Measurements from ENCODE around the gene ADRA2B. TPM values are rescaled to one million over a fixed set of nuclear protein-coding genes. Genes with fewer than 3 reads are reported as not detected.

Gene ADRA2B
- polyA plus RNA-seq, 3 donors: 1.6 TPM; not detected in 2

GRCh38 chr2:96083989-96084857 lies 32.1 kb downstream of the ADRA2B start:
- Histone ChIP-seq H3K9me3 (replicated peaks in 1 of 2; ENCODE audit: control insufficient read depth in 1 of 2, insufficient read depth in 1 of 2, low read length in 2 of 2) (no peaks in the 10 kb centered on the region), H3K4me2 (replicated peaks; ENCODE audit: extremely low read depth, low read length, poor library complexity, severe bottlenecking) (no peak overlapping the region), H3K79me2 (ENCODE audit: insufficient read depth, low read length) (no peaks in the 10 kb centered on the region), H3K27ac (ENCODE audit: low read depth in 1 of 2, low read length in 2 of 2) (no peak overlapping the region), H3K27me3 (ENCODE audit: control insufficient read depth in 2 of 2, insufficient read depth in 2 of 2, low read length in 2 of 2) (no peaks in the 10 kb centered on the region), H4K20me1 (ENCODE audit: insufficient read depth, low read length) (no peaks in the 10 kb centered on the region), H2AFZ (ENCODE audit: insufficient read depth, low read depth, low read length, poor library complexity, severe bottlenecking) (no peak overlapping the region), H3K4me3 (replicated peaks in 1 of 3; ENCODE audit: low read depth in 2 of 3, low read length in 3 of 3) (no peak overlapping the region), H3K36me3 (replicated peaks in 1 of 2; ENCODE audit: control insufficient read depth in 1 of 2, insufficient read depth in 2 of 2, low read length in 2 of 2) (no peaks in the 10 kb centered on the region), H3K4me1 (ENCODE audit: control insufficient read depth in 1 of 2, insufficient read depth in 2 of 2, low read length in 2 of 2) (peaks cover 0 to 3% of the 10 kb centered on the region in 2 donors), H3K9ac (ENCODE audit: insufficient read depth, low read length, poor library complexity, severe bottlenecking) (no peak overlapping the region)
- H3K9me3 Mint-ChIP-seq: peaks cover 0 to 3% (median under 1%) of the 10 kb centered on the region in 7 donors
- H3K27ac Mint-ChIP-seq: peak overlapping the region in 1 of 7 donors; percentile 66
- 96% methylated on average over 17 of the region's 22 CpGs for WGBS (ENCODE audit: insufficient coverage)
- no peak for TF ChIP-seq CTCF (IDR thresholded peaks at IDR 0.05)
- H3K4me1 Mint-ChIP-seq: peaks cover 12% of the 10 kb centered on the region
- intact Hi-C loops (cut with micrococcal nuclease): no loop called here
- H3K27me3 Mint-ChIP-seq (ENCODE audit: low read depth in 3 of 3): peaks cover 0 to 7% (median 4%) of the 10 kb centered on the region in 3 donors
- no peak overlapping the region for H3K4me3 Mint-ChIP-seq
- no peak for DNase-seq
- no peaks in the 10 kb centered on the region for H3K36me3 Mint-ChIP-seq

- no peak overlapping the region for H3K27ac ChIP-seq (ENCODE audit: low read depth in 1 of 2, low read length in 2 of 2)
- 72% methylated on average over 5 of the region's 9 CpGs for WGBS (ENCODE audit: insufficient coverage)
These were observed 33.1 kb downstream of the ADRA2B start for GRCh38 chr2:96083064-96083939.

More at GRCh38 chr2:96083064-96083939, 33.1 kb downstream of the ADRA2B start:
- Mint-ChIP-seq H3K9me3 (peaks cover 0 to 4% (median 2%) of the 10 kb centered on the region in 7 donors), H3K36me3 (no peaks in the 10 kb centered on the region), H3K4me3 (no peak overlapping the region), H3K27ac (peak overlapping the region in 1 of 7 donors; percentile 63), H3K27me3 (ENCODE audit: low read depth in 3 of 3) (peaks cover 2 to 7% (median 7%) of the 10 kb centered on the region in 3 donors), H3K4me1 (peaks cover 12% of the 10 kb centered on the region)
- Histone ChIP-seq H3K4me1 (ENCODE audit: control insufficient read depth in 1 of 2, insufficient read depth in 2 of 2, low read length in 2 of 2) (peaks cover 0 to 3% of the 10 kb centered on the region in 2 donors), H3K36me3 (replicated peaks in 1 of 2; ENCODE audit: control insufficient read depth in 1 of 2, insufficient read depth in 2 of 2, low read length in 2 of 2) (no peaks in the 10 kb centered on the region), H3K9ac (ENCODE audit: insufficient read depth, low read length, poor library complexity, severe bottlenecking) (no peak overlapping the region), H3K27me3 (ENCODE audit: control insufficient read depth in 2 of 2, insufficient read depth in 2 of 2, low read length in 2 of 2) (no peaks in the 10 kb centered on the region), H3K9me3 (replicated peaks in 1 of 2; ENCODE audit: control insufficient read depth in 1 of 2, insufficient read depth in 1 of 2, low read length in 2 of 2) (no peaks in the 10 kb centered on the region), H4K20me1 (ENCODE audit: insufficient read depth, low read length) (no peaks in the 10 kb centered on the region), H3K79me2 (ENCODE audit: insufficient read depth, low read length) (no peaks in the 10 kb centered on the region), H2AFZ (ENCODE audit: insufficient read depth, low read depth, low read length, poor library complexity, severe bottlenecking) (no peak overlapping the region), H3K4me2 (replicated peaks; ENCODE audit: extremely low read depth, low read length, poor library complexity, severe bottlenecking) (no peak overlapping the region), H3K4me3 (replicated peaks in 1 of 3; ENCODE audit: low read depth in 2 of 3, low read length in 3 of 3) (no peak overlapping the region)
- no peak for TF ChIP-seq CTCF (IDR thresholded peaks at IDR 0.05)
- DNase-seq: peak in 1 of 3 donors; percentile 1
- intact Hi-C loops (cut with micrococcal nuclease): no loop called here

All from CD14-positive monocyte (primary cell).